Measurements from ENCODE around the gene ACAD10. TPM values are rescaled to one million over a fixed set of nuclear protein-coding genes. Genes with fewer than 3 reads are reported as not detected.

Gene ACAD10
- total and polyA plus RNA-seq, 2 of the 13 experiments (the other 11 are each of a cell fraction or from before 2014, with no cell fraction given): 15.2 to 16.3 TPM

DNA sequence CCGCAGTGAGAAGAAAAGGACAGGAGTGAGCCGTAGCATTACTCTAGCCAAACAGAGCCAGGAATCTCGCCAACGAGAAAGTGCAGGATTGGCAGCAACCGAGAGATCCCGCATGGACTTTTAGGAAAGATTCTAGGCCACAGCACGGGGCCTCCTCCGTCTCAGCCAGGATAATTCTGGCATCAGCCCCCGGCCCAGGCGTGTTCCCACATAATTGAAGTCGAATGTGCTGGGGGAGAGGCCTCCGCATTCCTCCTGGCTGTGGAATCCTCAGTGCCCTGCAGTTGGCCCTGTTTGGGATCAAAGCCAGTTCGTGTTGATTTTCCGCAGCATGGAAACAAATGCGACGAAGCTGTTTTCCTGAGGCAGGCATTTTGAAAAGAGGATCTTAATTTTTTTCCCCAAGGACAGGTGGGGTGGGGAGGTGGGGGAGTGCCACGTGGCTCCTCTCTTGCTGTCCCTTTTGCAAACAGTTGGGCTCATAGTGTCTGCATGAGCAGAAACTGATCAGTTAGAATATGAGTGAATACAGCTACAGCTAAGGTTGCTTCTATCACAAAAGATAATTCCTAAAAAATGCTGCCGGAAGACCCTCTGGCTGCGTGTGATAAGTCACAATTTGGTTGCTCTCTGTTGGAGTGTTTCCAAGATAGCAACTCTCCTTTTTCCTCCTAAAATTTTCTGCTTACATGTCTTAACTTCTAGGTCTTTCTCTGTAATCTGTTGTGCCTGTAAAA, 49.5 kb upstream of the ACAD10 start (continued):
- TF ChIP-seq, protein P1, sequence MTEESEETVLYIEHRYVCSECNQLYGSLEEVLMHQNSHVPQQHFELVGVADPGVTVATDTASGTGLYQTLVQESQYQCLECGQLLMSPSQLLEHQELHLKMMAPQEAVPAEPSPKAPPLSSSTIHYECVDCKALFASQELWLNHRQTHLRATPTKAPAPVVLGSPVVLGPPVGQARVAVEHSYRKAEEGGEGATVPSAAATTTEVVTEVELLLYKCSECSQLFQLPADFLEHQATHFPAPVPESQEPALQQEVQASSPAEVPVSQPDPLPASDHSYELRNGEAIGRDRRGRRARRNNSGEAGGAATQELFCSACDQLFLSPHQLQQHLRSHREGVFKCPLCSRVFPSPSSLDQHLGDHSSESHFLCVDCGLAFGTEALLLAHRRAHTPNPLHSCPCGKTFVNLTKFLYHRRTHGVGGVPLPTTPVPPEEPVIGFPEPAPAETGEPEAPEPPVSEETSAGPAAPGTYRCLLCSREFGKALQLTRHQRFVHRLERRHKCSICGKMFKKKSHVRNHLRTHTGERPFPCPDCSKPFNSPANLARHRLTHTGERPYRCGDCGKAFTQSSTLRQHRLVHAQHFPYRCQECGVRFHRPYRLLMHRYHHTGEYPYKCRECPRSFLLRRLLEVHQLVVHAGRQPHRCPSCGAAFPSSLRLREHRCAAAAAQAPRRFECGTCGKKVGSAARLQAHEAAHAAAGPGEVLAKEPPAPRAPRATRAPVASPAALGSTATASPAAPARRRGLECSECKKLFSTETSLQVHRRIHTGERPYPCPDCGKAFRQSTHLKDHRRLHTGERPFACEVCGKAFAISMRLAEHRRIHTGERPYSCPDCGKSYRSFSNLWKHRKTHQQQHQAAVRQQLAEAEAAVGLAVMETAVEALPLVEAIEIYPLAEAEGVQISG (CRISPR knock-in tag; IDR thresholded peaks at IDR 0.05): 0 out of 2 replicates have a peak, but pooled peaks have one; percentile 21
- TF ChIP-seq, protein P2, sequence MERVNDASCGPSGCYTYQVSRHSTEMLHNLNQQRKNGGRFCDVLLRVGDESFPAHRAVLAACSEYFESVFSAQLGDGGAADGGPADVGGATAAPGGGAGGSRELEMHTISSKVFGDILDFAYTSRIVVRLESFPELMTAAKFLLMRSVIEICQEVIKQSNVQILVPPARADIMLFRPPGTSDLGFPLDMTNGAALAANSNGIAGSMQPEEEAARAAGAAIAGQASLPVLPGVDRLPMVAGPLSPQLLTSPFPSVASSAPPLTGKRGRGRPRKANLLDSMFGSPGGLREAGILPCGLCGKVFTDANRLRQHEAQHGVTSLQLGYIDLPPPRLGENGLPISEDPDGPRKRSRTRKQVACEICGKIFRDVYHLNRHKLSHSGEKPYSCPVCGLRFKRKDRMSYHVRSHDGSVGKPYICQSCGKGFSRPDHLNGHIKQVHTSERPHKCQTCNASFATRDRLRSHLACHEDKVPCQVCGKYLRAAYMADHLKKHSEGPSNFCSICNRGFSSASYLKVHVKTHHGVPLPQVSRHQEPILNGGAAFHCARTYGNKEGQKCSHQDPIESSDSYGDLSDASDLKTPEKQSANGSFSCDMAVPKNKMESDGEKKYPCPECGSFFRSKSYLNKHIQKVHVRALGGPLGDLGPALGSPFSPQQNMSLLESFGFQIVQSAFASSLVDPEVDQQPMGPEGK (CRISPR knock-in tag; IDR thresholded peaks at IDR 0.05): 0 out of 2 replicates have a peak, but pooled peaks have one; percentile 24
- TF ChIP-seq ZNF710 (CRISPR knock-in tag; IDR thresholded peaks at IDR 0.05; ENCODE audit: borderline replicate concordance): no peak
- TF ChIP-seq GATAD1 (CRISPR knock-in tag; IDR thresholded peaks at IDR 0.05): no peak
- peak; percentile 61 for TF ChIP-seq ZFY (CRISPR knock-in tag; IDR thresholded peaks at IDR 0.05)
- TF ChIP-seq NFYC (CRISPR knock-in tag; IDR thresholded peaks at IDR 0.05): no peak
- TF ChIP-seq, protein P3, sequence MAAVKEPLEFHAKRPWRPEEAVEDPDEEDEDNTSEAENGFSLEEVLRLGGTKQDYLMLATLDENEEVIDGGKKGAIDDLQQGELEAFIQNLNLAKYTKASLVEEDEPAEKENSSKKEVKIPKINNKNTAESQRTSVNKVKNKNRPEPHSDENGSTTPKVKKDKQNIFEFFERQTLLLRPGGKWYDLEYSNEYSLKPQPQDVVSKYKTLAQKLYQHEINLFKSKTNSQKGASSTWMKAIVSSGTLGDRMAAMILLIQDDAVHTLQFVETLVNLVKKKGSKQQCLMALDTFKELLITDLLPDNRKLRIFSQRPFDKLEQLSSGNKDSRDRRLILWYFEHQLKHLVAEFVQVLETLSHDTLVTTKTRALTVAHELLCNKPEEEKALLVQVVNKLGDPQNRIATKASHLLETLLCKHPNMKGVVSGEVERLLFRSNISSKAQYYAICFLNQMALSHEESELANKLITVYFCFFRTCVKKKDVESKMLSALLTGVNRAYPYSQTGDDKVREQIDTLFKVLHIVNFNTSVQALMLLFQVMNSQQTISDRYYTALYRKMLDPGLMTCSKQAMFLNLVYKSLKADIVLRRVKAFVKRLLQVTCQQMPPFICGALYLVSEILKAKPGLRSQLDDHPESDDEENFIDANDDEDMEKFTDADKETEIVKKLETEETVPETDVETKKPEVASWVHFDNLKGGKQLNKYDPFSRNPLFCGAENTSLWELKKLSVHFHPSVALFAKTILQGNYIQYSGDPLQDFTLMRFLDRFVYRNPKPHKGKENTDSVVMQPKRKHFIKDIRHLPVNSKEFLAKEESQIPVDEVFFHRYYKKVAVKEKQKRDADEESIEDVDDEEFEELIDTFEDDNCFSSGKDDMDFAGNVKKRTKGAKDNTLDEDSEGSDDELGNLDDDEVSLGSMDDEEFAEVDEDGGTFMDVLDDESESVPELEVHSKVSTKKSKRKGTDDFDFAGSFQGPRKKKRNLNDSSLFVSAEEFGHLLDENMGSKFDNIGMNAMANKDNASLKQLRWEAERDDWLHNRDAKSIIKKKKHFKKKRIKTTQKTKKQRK (IDR thresholded peaks at IDR 0.05; ENCODE audit: low read length): no peak
- TF ChIP-seq SRY (CRISPR knock-in tag; IDR thresholded peaks at IDR 0.05): peak; percentile 52; the same call in 1 of the 2 replicates
- TF ChIP-seq SALL1 (CRISPR knock-in tag; IDR thresholded peaks at IDR 0.05): 0 out of 2 replicates have a peak, but pooled peaks have one; percentile 15
- TF ChIP-seq ZBTB42 (CRISPR knock-in tag; IDR thresholded peaks at IDR 0.05): no peak
- TF ChIP-seq, protein P4, sequence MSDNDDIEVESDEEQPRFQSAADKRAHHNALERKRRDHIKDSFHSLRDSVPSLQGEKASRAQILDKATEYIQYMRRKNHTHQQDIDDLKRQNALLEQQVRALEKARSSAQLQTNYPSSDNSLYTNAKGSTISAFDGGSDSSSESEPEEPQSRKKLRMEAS (IDR thresholded peaks at IDR 0.05): peak; percentile 69
- TF ChIP-seq PAXIP1 (CRISPR knock-in tag; conservative IDR thresholded peaks at IDR 0.05): 0 out of 2 replicates have a peak, but pooled peaks have one; percentile 22
- no peak for TF ChIP-seq SOX13 (IDR thresholded peaks at IDR 0.05)
- TF ChIP-seq SOX13 (CRISPR knock-in tag; conservative IDR thresholded peaks at IDR 0.05 in 1 of 2, IDR thresholded peaks at IDR 0.05 in 1 of 2): no peak

All from HepG2 (cell line).